WI38 (cell line): ENCODE measurements around the gene TNPO2.
"Not testable (repeated sequence)": the region's sequence is repeated elsewhere in the genome, so short reads cannot be mapped to it uniquely, and the experiment has no call there.

Experiments
- H3K4me3 ChIP-seq: 2 replicates; pipeline ENCODE4 v1.5.1; 2011; ENCODE audit warnings: low read depth, mild to moderate bottlenecking, control low read depth, low read length
- TF ChIP-seq, protein P1 (sequence below): IDR thresholded peaks from 2 replicates; pipeline ENCODE4 v1.5.1; 2012; ENCODE audit warnings: low read depth, mild to moderate bottlenecking, control low read depth, low read length

Gene TNPO2

DNA sequence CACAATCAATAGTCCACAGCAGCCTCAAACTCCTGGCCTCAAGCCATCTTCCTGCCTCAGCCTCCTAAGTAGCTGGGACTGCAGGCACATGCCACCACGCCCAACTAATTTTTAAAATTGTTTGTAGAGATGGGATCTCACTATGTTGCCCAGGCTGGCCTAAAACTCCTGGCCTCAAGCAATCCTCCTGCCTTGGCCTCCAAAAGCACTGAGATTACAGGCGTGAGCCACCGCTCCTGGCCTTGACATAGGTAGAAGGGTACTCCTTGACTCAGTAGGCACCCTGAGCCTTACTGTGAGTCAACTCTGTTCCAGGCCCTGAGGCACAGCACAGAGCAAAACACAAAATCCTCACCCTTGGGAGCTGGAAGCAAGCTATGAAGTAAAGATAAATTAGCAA is 7.8 kb downstream of the TNPO2 start:
- no peak overlapping the region for H3K4me3 ChIP-seq
- TF ChIP-seq, protein P1, sequence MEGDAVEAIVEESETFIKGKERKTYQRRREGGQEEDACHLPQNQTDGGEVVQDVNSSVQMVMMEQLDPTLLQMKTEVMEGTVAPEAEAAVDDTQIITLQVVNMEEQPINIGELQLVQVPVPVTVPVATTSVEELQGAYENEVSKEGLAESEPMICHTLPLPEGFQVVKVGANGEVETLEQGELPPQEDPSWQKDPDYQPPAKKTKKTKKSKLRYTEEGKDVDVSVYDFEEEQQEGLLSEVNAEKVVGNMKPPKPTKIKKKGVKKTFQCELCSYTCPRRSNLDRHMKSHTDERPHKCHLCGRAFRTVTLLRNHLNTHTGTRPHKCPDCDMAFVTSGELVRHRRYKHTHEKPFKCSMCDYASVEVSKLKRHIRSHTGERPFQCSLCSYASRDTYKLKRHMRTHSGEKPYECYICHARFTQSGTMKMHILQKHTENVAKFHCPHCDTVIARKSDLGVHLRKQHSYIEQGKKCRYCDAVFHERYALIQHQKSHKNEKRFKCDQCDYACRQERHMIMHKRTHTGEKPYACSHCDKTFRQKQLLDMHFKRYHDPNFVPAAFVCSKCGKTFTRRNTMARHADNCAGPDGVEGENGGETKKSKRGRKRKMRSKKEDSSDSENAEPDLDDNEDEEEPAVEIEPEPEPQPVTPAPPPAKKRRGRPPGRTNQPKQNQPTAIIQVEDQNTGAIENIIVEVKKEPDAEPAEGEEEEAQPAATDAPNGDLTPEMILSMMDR: no peak

DNA sequence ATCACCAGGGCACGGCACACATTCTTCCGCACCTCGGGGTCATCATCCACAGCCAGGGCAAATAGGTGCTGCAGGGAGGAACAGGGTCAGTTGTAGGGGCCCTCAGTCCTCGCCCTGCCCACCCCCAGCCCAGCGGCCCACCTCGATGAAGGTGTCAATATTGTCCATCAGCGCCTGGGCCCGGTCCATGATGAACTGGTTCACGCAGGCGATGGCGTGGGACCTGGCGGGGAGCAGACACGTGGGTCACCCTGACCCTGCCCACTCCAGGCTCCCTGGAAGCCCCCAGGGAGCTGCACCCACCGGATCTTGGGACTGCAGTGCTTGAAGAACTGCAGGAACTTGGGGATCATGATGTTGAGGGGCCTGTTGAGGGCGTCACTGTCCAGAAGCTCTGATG is 8.6 kb downstream of the TNPO2 start:
- TF ChIP-seq, protein P1: no peak
- no peak overlapping the region for H3K4me3 ChIP-seq

DNA sequence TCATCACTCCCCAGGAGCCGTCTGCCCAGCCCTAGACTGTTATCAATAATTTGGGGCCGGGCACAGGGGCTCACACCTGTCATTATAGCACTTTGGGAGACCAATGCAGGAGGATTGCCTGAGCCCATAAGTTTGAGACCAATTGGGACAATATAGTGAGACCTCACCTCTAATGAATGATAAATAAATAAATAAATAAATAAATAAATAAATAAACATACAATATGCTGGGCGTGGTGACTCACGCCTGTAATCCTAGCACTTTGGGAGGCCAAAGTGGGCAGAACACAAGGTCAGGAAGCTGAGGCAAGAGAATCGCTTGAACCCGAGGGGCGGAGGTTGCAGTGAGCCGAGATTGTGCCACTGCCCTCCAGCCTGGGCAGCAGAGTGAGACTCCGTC is 10.4 kb downstream of the TNPO2 start:
- H3K4me3 ChIP-seq: not testable (repeated sequence)

DNA sequence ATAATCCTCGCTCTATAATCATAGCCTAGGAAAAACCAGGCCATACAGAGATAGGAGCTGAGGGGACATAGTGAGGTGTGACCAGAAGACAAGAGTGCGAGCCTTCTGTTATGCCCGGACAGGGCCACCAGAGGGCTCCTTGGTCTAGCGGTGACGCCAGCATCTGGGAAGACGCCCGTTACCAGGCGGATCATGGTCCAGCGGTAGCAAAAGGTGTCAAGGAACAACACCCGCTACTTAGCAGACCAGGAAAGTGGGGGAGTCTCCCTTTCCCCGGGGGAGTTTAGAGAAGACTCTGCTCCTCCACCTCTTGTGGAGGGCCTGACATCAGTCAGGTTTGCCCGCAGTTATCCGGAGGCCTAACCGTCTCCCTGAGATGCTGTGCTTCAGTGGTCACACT is 11.7 kb downstream of the TNPO2 start:
- not testable (repeated sequence) for H3K4me3 ChIP-seq

DNA sequence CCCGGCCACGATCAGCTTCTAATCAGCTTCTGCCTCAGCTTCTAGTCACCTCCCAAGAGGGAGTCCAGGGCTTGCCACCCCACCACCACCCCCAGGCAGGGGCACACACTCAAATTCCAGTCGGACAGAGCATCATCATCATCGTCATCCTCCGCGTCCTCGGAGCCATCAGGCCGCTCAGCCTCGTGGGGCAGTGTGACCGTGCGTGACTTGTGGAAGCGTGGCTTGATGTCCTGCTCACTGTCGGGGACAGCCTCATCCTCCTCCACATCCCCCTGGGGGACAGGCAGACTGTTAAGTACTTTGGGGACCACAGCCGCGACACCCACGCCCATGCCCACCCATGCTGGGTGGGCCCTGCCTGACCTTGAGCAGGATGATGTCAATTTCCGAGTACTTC is 12.5 kb downstream of the TNPO2 start:
- TF ChIP-seq, protein P1: no peak
- no peak overlapping the region for H3K4me3 ChIP-seq

DNA sequence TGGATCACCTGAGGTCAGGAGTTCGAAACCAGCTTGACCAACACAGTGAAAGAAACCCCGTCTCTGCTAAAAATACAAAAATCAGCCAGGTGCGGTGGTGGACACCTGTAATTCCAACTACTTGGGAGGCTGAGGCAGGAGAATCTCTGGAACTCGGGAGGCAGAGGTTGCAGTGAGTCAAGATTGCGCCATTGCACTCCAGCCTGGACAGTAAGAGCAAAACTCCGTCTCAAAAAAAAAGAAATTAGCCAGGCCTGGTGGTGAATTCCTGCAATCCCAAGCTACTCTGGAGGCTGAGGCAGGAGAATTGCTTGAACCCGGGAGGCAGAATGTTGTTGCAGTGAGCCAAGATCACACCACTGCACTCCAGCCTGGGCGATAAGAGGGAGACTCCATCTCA is 15.1 kb downstream of the TNPO2 start:
- no peak overlapping the region for H3K4me3 ChIP-seq
- TF ChIP-seq, protein P1: no peak

DNA sequence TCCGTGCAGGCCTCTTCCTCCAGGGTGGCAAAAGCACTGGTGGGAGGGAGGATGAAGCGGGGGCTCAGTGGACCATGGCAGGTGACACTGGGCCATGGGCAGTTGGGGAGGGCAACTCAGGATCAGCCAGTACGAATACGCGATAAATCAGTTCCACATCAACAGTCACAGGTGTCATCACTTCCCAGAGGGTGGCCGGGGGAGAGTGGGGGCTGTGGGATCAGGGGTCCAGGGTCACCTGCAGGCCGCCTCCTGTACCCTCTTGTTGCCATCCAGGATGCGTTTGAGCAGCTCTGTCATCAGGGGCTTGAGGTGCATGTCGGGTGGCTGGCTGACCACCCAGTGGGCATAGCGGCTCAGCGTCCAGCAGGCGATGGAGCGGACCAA is 17.4 kb downstream of the TNPO2 start:
- TF ChIP-seq, protein P1: no peak
- no peak overlapping the region for H3K4me3 ChIP-seq

DNA sequence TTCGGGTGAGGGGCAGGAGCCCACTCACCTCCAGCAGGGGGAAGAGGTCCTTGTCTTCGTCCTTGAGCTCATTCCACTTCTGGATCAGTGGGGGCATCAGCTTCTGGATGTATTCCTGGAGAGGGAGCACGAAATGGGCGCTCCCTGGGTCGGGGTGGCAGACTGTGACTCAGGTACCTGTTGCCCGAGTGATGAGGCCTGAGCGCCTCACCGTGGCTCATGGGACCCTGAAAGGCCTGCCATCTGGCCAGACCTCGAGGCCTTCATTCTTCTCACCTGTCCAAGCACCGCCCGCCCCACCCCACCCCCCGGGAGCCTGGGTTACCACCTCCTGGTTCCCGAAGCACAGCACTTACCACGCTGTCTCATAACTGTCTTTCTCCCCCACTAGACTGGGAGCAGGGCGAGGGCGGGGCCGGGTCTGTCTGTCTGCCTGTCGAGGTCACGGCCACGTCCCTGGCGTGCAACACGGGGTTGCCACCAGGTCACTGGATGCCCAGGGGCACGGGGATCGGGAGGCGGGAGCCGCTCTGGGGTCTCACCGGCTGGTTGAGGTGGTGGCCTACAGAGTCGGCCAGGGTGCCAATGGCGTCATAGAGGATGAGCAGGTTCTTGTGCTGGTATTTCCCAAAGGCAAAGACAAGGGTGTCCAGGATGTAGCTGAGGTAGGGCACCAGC is 17.9 kb downstream of the TNPO2 start:
- H3K4me3 ChIP-seq: no peak overlapping the region
- TF ChIP-seq, protein P1: no peak
